ENCODE measurements around the gene TNFSF9.
A peak's percentile ranks its signal among the peaks of the same experiment; 100 is the strongest.
"Not testable (repeated sequence)": the region's sequence is repeated elsewhere in the genome, so short reads cannot be mapped to it uniquely, and the experiment has no call there.

TNFSF9 gene

GRCh38 chr19:6508028-6508771 is 22.6 kb upstream of the TNFSF9 start:
- not testable (repeated sequence) for DNase-seq

- DNase-seq: no peak
These were observed 21.5 kb upstream of the TNFSF9 start for GRCh38 chr19:6509118-6509971.

GRCh38 chr19:6510618-6511017 is 20.2 kb upstream of the TNFSF9 start:
- DNase-seq: no peak

- DNase-seq: no peak
These were observed 16.7 kb upstream of the TNFSF9 start for GRCh38 chr19:6514089-6514488.

- DNase-seq: no peak
These were observed 15.8 kb upstream of the TNFSF9 start for GRCh38 chr19:6514926-6515544.

- DNase-seq: peak; percentile 73 to 81
These were observed 14.7 kb upstream of the TNFSF9 start for GRCh38 chr19:6516018-6516658.

GRCh38 chr19:6516659-6517291 is 14.1 kb upstream of the TNFSF9 start:
- peak; percentile 56 to 88 for DNase-seq

- no peak for DNase-seq
These were observed 12.5 kb upstream of the TNFSF9 start for GRCh38 chr19:6518145-6518911.

- DNase-seq: no peak
These were observed 11.5 kb upstream of the TNFSF9 start for GRCh38 chr19:6519289-6519688.

GRCh38 chr19:6521718-6522646 is 8.8 kb upstream of the TNFSF9 start:
- DNase-seq: peak in 1 of 2 donors; percentile 10

- DNase-seq: no peak
These were observed 8.1 kb upstream of the TNFSF9 start for GRCh38 chr19:6522712-6523111.

- no peak for DNase-seq
These were observed 6.5 kb upstream of the TNFSF9 start for GRCh38 chr19:6524311-6524710.

- DNase-seq: no peak
These were observed 2.8 kb upstream of the TNFSF9 start for GRCh38 chr19:6527893-6528543.

- peak in 1 of 2 donors; percentile 30 for DNase-seq
These were observed 2.2 kb upstream of the TNFSF9 start for GRCh38 chr19:6528544-6529121.

- DNase-seq: no peak
These were observed 1.5 kb upstream of the TNFSF9 start for GRCh38 chr19:6529351-6529750.

GRCh38 chr19:6529937-6530385 is 865 bp upstream of the TNFSF9 start:
- DNase-seq: no peak

- DNase-seq: no peak
These were observed 533 bp downstream of the TNFSF9 start for GRCh38 chr19:6531163-6531955.

GRCh38 chr19:6531956-6532243 is 1.1 kb downstream of the TNFSF9 start:
- no peak for DNase-seq

All from bone marrow (tissue), 2 donors.